ENCODE results near the gene TP63. TPM values are rescaled to one million over a fixed set of nuclear protein-coding genes. Genes with fewer than 3 reads are reported as not detected.

TP63 gene
- total RNA-seq, 2 donors from 2014 or later, result not detected

GRCh38 chr3:189907803-189908202 lies 276.6 kb downstream of the TP63 start:
- 84 to 89% methylated on average over 5 to 6 of the region's 6 CpGs for WGBS, 2 experiments (ENCODE audit: insufficient coverage in 1 of 2, insufficient read length in 1 of 2)

GRCh38 chr3:189908646-189909045 lies 277.5 kb downstream of the TP63 start:
- Histone ChIP-seq H3K27ac (ENCODE audit: low read depth, low read length) (no peak overlapping the region), H3K9ac (ENCODE audit: extremely low read depth, low read length, poor library complexity, severe bottlenecking) (no peak overlapping the region), H3K27me3 (ENCODE audit: control insufficient read depth, insufficient read depth, low read length, poor library complexity, severe bottlenecking) (no peaks in the 10 kb centered on the region), H3K36me3 (ENCODE audit: control insufficient read depth, insufficient read depth, low read length) (no peaks in the 10 kb centered on the region), H3K4me1 (ENCODE audit: control insufficient read depth, insufficient read depth, low read length) (no peaks in the 10 kb centered on the region), H3K9me3 (ENCODE audit: control insufficient read depth, low read length) (no peaks in the 10 kb centered on the region), H3K4me3 (ENCODE audit: low read length) (no peak overlapping the region)
- TF ChIP-seq CTCF (conservative IDR thresholded peaks at IDR 0.05), result no peak
- no peak overlapping the region for H3K4me3 Mint-ChIP-seq
- no peaks in the 10 kb centered on the region for H3K9me3 Mint-ChIP-seq
- peaks cover 15% of the 10 kb centered on the region for H3K4me1 Mint-ChIP-seq
- no peak for DNase-seq
- H3K36me3 Mint-ChIP-seq (ENCODE audit: low read depth), result no peaks in the 10 kb centered on the region
- no peak overlapping the region for H3K27ac Mint-ChIP-seq
- H3K27me3 Mint-ChIP-seq (ENCODE audit: insufficient read depth), result no peaks in the 10 kb centered on the region

More at GRCh38 chr3:189907803-189908202, 276.6 kb downstream of the TP63 start:
- H3K27ac Mint-ChIP-seq, result no peak overlapping the region
- no peak overlapping the region for H3K4me3 Mint-ChIP-seq
- no peak overlapping the region for H3K9ac ChIP-seq (ENCODE audit: extremely low read depth, low read length, poor library complexity, severe bottlenecking)
- H3K9me3 ChIP-seq (ENCODE audit: control insufficient read depth, low read length), result no peaks in the 10 kb centered on the region
- no peaks in the 10 kb centered on the region for H3K9me3 Mint-ChIP-seq
- no peaks in the 10 kb centered on the region for H3K27me3 ChIP-seq (ENCODE audit: control insufficient read depth, insufficient read depth, low read length, poor library complexity, severe bottlenecking)
- DNase-seq, result no peak
- no peaks in the 10 kb centered on the region for H3K27me3 Mint-ChIP-seq (ENCODE audit: insufficient read depth)
- TF ChIP-seq CTCF (conservative IDR thresholded peaks at IDR 0.05), result no peak
- H3K27ac ChIP-seq (ENCODE audit: low read depth, low read length), result no peak overlapping the region
- no peaks in the 10 kb centered on the region for H3K36me3 Mint-ChIP-seq (ENCODE audit: low read depth)
- H3K4me3 ChIP-seq (ENCODE audit: low read length), result no peak overlapping the region
- H3K4me1 Mint-ChIP-seq, result peaks cover 23% of the 10 kb centered on the region
- H3K4me1 ChIP-seq (ENCODE audit: control insufficient read depth, insufficient read depth, low read length), result no peaks in the 10 kb centered on the region
- H3K36me3 ChIP-seq (ENCODE audit: control insufficient read depth, insufficient read depth, low read length), result no peaks in the 10 kb centered on the region

GRCh38 chr3:189909139-189909538 lies 277.9 kb downstream of the TP63 start:
- peaks cover 12% of the 10 kb centered on the region for H3K4me1 Mint-ChIP-seq
- Histone ChIP-seq H3K4me1 (ENCODE audit: control insufficient read depth, insufficient read depth, low read length) (no peaks in the 10 kb centered on the region), H3K4me3 (ENCODE audit: low read length) (no peak overlapping the region), H3K27me3 (ENCODE audit: control insufficient read depth, insufficient read depth, low read length, poor library complexity, severe bottlenecking) (no peaks in the 10 kb centered on the region), H3K27ac (ENCODE audit: low read depth, low read length) (no peak overlapping the region), H3K36me3 (ENCODE audit: control insufficient read depth, insufficient read depth, low read length) (no peaks in the 10 kb centered on the region), H3K9me3 (ENCODE audit: control insufficient read depth, low read length) (no peaks in the 10 kb centered on the region), H3K9ac (ENCODE audit: extremely low read depth, low read length, poor library complexity, severe bottlenecking) (no peak overlapping the region)
- no peak for DNase-seq
- no peak for TF ChIP-seq CTCF (conservative IDR thresholded peaks at IDR 0.05)
- H3K36me3 Mint-ChIP-seq (ENCODE audit: low read depth), result no peaks in the 10 kb centered on the region
- no peaks in the 10 kb centered on the region for H3K9me3 Mint-ChIP-seq
- H3K27me3 Mint-ChIP-seq (ENCODE audit: insufficient read depth), result no peaks in the 10 kb centered on the region
- H3K27ac Mint-ChIP-seq, result no peak overlapping the region
- H3K4me3 Mint-ChIP-seq, result no peak overlapping the region
- 94 to 98% methylated on average over 2 to 3 of the region's 3 CpGs for WGBS, 2 experiments (ENCODE audit: insufficient coverage in 1 of 2, insufficient read length in 1 of 2)
